ENCODE data around the gene TRAPPC10.
"Not testable (repeated sequence)": the region's sequence is repeated elsewhere in the genome, so short reads cannot be mapped to it uniquely, and the experiment has no call there.

GRCh38 chr21:44142470-44142869 is 130.4 kb downstream of the TRAPPC10 start:
- TF ChIP-seq, protein P1, sequence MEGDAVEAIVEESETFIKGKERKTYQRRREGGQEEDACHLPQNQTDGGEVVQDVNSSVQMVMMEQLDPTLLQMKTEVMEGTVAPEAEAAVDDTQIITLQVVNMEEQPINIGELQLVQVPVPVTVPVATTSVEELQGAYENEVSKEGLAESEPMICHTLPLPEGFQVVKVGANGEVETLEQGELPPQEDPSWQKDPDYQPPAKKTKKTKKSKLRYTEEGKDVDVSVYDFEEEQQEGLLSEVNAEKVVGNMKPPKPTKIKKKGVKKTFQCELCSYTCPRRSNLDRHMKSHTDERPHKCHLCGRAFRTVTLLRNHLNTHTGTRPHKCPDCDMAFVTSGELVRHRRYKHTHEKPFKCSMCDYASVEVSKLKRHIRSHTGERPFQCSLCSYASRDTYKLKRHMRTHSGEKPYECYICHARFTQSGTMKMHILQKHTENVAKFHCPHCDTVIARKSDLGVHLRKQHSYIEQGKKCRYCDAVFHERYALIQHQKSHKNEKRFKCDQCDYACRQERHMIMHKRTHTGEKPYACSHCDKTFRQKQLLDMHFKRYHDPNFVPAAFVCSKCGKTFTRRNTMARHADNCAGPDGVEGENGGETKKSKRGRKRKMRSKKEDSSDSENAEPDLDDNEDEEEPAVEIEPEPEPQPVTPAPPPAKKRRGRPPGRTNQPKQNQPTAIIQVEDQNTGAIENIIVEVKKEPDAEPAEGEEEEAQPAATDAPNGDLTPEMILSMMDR (conservative IDR thresholded peaks at IDR 0.05; ENCODE audit: low read length), result not testable (repeated sequence)
- TF ChIP-seq EZH2phosphoT487 (IDR thresholded peaks at IDR 0.05; ENCODE audit: borderline replicate concordance), result not testable (repeated sequence)
